DOHH2 (cell line): ENCODE data around the gene ZBTB12.
"Not testable (repeated sequence)": the region's sequence is repeated elsewhere in the genome, so short reads cannot be mapped to it uniquely, and the experiment has no call there.

ENCODE experiments used
- EZH2phosphoT487 ChIP-seq: fragments of 200-600 bp; sonication (generic); IDR thresholded peaks from 2 replicates; pipeline ENCODE4 v1.6.1; 2017; ENCODE audit warnings: borderline replicate concordance, mild to moderate bottlenecking, antibody characterized with exemption, low read length, moderate library complexity, mixed read lengths
- TF ChIP-seq, protein P1 (sequence below): fragments of 200-600 bp; sonication (generic); IDR thresholded peaks from one replicate; pipeline ENCODE4 v1.5.1; 2014; ENCODE audit warnings: antibody characterized with exemption, mild to moderate bottlenecking, low read depth, low read length; ENCODE audit not compliant: poor library complexity, severe bottlenecking

DNA sequence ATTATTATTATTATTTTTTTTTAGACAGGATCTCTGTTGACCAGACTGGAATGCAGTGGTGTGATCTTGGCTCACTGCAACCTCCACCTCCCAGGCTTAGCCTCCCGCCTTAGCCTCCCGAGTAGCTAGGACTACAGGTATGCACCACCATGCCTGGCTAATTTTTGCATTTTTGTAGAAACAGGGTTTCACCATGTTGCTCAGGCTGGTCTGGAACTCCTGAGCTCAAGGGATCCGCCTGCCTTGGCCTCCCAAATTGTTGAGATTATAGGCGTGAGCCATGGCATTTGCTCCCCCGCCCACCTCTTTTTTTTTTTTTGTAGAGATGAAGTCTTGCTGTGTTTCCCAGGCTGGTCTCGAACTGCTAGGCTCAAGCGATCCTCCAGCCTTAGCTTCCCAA lies 7.4 kb upstream of the ZBTB12 start:
- TF ChIP-seq, protein P1, sequence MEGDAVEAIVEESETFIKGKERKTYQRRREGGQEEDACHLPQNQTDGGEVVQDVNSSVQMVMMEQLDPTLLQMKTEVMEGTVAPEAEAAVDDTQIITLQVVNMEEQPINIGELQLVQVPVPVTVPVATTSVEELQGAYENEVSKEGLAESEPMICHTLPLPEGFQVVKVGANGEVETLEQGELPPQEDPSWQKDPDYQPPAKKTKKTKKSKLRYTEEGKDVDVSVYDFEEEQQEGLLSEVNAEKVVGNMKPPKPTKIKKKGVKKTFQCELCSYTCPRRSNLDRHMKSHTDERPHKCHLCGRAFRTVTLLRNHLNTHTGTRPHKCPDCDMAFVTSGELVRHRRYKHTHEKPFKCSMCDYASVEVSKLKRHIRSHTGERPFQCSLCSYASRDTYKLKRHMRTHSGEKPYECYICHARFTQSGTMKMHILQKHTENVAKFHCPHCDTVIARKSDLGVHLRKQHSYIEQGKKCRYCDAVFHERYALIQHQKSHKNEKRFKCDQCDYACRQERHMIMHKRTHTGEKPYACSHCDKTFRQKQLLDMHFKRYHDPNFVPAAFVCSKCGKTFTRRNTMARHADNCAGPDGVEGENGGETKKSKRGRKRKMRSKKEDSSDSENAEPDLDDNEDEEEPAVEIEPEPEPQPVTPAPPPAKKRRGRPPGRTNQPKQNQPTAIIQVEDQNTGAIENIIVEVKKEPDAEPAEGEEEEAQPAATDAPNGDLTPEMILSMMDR, result not testable (repeated sequence)
- not testable (repeated sequence) for TF ChIP-seq EZH2phosphoT487
